Activated CD8-positive, alpha-beta memory T cell treated with anti-CD3 and anti-CD28 coated beads, Interleukin-2, amount 50 U/mL, for 24 hours (primary cell): ENCODE results near the gene RIMBP2.
A peak's percentile ranks its signal among the peaks of the same experiment; 100 is the strongest.
"Not testable (repeated sequence)": the region's sequence is repeated elsewhere in the genome, so short reads cannot be mapped to it uniquely, and the experiment has no call there.

Experiments
- DNase-seq: peaks from one replicate; pipeline ENCODE4 v3.0.0-alpha.2; 2020; ENCODE audit errors: extremely low read depth

RIMBP2 gene, protein sequence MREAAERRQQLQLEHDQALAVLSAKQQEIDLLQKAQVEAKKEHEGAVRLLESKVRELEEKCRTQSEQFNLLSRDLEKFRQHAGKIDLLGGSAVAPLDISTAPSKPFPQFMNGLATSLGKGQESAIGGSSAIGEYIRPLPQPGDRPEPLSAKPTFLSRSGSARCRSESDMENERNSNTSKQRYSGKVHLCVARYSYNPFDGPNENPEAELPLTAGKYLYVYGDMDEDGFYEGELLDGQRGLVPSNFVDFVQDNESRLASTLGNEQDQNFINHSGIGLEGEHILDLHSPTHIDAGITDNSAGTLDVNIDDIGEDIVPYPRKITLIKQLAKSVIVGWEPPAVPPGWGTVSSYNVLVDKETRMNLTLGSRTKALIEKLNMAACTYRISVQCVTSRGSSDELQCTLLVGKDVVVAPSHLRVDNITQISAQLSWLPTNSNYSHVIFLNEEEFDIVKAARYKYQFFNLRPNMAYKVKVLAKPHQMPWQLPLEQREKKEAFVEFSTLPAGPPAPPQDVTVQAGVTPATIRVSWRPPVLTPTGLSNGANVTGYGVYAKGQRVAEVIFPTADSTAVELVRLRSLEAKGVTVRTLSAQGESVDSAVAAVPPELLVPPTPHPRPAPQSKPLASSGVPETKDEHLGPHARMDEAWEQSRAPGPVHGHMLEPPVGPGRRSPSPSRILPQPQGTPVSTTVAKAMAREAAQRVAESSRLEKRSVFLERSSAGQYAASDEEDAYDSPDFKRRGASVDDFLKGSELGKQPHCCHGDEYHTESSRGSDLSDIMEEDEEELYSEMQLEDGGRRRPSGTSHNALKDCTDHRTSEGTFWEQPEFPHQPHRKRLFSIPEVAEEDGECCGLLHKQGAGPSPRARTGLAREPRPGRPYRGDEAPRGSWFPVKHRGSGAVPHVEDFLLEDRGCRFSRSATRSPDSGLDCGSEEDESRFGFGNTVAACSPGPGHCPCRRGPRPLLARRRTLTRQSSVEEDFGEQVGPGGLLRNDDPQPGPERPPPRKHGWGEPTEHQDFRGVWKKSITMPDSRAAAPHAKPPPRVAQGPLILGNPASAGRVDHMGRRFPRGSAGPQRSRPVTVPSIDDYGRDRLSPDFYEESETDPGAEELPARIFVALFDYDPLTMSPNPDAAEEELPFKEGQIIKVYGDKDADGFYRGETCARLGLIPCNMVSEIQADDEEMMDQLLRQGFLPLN (N-terminal part only)

DNA sequence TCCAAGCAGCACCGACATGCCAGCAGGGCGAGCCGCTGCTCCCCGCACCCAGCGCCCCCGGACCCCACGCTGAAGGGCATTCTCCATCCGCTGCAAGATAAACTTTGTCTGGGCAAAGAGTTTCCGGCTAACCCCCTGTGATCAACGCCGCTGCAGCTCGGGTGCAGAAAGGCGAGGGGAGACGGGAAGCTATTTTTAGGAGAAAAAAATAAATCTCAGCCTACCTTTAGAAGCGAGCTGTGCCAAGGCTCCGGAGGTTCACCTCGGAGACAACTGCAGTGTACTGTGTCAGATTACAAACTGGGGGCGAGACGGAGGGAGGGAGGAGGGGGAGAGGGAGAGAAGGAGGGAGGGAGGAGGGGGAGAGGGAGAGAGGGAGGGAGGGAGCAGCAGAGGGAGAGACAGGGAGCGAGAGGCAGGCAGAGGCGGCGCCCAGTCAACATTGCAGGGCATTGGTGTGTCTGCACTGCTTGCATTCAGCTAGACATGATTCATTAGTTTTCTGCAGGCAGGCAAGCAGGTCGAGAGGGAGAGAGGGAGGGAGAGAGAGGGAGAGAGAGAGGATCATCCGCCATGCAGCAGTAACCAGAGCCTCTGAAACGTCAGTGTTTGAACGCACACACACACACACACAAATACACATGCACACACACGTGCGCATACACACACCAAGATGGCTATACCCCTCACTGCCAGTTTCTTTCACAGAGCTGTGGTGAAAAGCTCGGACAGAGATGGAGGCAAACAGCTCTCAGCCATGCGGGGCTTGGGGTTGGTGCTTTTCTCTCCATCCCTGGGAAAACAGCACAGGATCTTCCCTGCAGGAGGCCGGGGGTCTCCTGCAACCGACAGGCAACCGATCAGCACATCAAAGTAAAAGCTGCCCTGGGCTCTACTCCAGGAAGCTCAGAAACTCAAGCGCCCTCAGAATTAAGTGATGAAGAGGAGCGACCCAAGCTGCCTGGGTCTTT, at the start of gene RIMBP2:
Gene RIMBP2, minus strand, starts transcription at position 302 of the 971 bp plus-strand sequence. CDS start 237,286 bp downstream, outside the sequence.
- no peak for DNase-seq

DNA sequence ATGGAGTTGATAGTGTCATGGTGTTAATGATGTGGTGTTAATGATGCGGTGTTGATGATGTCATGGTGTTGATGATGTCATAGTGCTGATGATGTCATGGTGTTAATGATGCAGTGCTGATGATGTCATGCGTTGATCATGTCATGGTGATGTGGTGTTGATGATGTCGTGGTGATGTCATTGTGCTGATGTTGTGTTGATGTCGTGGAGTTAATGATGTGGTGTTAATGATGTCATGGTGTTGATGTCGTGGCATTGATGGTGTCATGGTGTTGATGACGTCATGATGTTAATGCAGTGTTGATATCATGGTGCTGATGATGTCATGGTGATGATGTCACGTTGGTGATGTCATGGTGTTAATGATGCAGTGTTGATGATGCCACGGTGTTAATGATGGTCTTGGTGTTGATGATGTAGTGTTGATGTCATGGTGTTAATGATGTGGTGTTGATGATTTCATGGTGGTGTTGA, 49.1 kb upstream of the RIMBP2 start:
- no peak for DNase-seq

DNA sequence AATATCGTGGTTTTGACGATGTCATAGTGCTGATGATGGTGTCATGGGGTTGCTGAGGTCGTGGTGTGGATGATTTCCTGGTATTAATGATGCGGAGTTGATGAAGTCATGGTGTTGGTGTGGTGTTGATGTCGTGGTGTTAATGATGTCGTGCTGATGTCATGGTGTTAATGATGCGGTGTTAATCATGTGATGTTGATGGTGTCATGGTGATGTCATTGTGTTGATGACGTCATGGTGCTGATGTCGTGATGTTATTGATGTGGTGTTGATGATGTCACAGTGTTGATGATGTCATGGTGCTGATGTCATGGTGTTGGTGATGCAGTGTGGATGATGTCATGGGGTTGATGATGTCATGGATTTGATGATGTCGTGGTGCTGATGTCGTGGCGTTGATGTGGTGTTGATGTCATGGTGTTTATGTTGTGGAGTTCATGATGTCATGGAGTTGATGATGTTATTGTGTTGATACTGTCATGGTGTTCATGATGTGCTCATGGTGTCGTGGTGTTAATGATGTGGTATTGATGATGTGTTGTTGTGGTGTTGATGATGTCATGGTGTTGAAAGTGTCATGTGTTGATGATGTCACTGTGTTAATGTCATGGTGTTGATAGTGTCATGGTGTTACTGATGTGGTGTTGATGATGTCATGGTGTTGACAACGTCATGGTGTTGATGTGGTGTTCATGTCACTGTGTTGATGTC, 48.5 kb upstream of the RIMBP2 start:
- no peak for DNase-seq

DNA sequence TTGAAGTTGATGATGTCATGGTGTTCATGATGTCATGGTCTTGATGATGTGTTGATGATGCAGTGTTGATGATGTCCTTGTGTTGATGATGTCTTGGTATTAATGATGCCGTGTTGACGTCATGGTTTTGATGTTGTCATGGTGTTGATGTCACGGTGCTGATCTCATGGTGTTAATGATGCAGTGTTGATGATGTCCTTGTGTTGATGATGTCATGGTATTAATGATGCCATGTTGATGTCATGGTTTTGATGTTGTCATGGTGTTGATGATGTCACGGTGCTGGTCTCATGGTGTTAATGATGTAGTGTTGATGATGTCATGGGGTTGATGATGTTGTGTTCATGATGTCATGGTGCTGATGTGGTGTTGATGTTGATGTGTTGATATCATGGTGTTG, 48.0 kb upstream of the RIMBP2 start:
- no peak for DNase-seq

DNA sequence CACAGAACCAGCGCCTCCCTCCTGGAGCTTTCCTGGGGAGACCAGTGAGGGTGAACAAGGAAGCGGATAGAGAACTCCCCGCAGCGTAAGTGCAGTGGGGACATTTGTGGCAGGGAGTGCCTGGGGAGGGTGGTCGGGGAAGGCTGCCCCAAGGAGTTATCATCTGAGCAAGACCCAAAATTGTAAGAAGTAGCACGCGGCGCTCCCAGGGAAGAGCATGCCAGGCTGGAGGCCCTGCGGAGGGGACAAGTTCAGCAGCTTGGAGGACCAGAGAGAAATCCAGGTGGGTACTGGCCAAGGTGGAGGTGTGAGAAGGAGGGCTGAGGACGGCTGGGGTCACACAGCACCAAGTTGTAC, 46.2 kb upstream of the RIMBP2 start:
- no peak for DNase-seq

DNA sequence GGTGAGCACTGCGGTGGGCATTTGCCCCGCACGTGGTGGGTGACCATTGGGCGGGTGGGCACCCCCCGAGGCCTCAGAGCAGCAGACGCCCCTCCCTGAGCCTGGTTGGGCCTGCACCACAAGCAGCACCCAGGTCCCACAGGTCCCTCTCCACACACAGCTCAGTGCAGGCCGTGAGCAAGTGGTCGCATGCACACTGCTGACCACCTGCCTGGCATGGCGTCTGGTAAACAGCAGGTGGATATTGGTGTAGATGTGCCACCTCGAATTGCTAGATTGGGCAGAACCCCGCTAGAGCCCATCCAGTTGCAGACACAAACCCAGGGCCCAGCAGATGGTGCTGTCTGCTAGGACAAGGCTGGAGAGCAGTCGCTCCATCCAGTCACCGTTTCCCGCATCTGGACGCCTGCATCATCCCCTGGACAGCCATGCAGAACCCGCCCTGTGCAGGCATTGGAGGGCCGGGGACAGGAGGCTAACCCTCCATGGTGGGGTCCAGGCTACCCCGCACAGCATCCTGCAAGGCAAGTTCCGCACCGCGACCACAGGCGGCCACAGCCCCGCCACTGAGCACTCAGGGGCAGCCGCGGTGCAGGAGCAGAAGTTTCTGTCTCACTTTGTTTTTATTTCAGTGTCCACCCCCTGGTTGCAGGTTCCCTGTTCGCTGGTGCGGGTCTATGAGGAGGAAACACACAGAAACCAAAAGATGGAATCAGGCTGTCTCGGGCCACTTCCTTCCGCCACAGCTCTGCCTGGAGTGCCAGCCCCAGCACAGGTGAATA, 45.6 kb upstream of the RIMBP2 start:
- DNase-seq = peak; percentile 33

DNA sequence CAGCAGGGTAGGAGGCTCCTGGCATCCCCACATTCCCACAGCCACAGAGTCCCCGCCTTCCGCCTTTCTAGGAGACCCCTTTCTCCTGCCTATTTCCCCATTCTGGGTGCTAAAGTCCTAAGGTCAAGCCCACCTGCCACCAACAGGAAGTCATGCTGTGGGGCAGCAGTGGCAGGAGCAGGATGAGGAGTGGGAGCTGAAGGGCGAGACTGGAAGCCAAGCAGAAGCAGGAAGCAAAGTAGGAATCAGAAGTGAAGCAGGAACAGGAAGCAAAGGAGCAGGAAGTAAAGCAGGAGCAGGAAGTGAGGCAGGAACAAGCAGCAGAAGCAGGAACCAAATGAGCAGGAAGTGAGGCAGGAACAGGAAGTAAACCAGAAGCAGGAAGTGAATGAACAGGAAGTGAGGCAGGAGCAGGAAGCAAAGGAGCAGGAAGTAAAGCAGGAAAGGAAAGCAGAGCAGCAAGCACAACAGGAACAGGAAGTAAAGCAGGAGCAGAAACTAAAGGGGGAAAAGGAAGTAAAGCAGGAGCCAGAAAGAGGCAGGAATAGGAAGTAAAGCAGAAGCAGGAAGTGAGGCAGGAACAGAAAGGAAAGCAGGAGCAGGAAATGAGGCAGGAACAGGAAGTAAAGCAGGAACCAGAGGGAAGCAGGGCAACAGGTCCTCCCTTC, 38.3 kb upstream of the RIMBP2 start:
- no peak for DNase-seq

DNA sequence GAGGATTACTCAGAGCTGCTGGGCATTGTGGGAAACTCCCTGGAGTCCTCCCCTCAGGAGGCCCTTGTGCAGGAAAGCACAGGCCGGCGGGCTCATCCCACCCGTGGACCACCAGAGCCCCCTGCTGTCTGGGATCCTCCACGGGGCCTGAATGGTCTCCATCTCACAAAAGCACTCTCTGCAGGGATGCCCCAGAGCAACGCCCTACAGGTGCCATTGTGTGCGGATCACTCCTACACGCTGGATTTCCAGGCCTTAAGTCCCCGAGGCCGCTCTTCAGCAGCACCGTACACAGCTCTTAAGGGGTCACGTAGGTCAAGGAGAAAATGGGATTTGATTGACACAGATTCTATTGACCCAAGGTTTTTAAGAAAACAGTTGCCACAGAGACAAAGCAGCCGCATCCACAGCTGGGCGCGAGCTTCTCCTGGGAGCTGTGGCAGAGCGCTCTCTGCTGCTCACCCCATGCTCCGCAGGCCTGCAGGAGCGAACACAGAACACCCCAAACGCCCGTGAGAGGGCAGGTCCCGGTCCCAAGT, 36.7 kb upstream of the RIMBP2 start:
- DNase-seq = no peak

DNA sequence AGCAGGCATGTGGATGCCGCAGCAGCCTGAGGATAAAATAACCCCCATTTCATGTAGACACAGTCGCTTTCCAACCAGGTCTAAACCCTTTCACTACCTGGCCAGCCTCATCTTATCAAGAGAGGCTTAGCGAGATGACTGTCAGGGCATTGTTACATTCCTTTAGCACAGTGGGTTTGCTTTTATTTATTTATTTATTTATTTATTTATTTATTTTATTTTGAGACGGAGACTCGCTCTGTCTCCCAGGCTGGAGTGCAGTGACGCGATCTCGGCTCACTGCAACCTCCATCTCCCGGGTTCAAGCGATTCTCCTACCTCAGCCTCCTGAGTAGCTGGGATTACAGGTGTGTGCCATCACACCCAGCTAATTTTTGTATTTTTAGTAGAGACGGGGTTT, 35.9 kb upstream of the RIMBP2 start:
- DNase-seq = not testable (repeated sequence)

DNA sequence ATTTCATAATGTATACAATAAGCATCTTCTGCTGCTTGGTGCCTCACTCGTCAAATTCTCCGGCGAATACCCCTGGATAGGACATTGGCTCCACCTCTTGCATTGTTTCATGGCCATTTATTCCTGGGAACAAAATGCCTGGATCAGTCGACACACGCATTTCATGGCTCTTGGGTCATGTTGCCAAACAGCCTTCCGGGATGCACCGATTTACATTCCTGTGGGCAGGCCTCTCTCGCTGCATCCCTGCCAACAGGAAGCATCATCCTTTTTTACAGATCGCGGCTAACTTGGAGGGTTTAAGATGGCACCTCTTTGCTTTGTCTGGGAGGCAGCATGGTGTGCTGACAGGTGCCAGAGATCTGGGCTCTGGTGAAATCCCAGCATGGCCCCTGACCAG, 32.7 kb upstream of the RIMBP2 start:
- DNase-seq = no peak

DNA sequence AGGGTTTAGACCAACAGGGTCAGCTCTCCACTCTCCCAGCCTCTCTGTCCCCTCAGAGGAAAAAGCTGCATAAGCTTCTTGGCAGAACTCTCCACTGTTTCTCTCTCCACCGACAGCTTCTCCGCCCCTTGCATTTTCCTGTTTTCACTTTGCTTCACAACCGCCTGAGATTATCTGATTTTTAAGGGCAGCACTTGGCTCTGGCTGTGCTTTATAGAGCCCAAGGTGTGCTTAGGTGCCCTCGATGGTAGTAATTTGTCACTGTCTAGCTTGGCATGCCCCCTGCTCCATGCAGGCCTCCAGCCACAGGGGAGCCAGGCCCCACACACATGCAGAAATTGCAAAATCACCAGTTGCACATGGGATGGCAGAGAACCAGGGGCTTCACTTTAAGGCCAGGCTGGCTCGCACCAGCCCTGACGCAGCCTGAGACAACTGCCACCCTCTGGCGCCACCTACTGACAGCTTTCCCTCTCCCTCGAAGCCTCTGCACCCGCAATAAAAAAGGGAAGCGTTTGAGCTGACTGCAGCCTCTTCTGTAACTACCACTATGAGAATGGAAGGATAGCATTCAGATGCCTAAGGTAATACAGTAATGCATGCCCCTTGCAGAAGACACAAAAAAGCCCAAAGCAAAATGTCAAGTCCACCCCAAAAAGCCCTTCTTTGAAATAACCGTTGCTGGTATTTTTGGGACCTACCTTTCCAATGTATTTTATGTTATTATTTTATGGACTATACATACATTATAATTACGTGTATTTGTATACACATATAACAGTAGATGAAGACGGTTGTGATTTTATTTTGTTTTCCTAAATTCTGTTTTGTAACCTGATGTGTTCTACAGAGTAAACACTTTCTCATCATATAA, 32.0 kb upstream of the RIMBP2 start:
- peak; percentile 46 for DNase-seq

DNA sequence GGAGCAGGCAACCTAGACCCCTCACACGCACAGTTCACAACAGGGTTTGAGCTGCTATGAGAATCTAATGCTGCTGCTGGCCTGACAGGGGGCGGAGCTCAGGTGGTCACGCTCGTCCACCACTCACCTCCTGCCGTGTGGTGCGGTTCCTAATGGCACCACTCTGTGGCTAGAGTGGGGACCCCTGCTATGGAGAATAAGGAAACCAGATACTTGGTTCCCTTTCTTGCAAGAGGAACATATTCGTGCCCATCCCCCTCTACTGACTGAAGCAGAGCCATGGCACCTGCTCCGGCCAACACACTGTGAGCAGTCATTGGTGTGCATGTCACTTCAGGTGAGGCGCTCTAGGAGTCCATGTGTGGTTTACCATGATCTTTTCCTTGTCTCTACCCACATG, 30.4 kb upstream of the RIMBP2 start:
- no peak for DNase-seq

DNA sequence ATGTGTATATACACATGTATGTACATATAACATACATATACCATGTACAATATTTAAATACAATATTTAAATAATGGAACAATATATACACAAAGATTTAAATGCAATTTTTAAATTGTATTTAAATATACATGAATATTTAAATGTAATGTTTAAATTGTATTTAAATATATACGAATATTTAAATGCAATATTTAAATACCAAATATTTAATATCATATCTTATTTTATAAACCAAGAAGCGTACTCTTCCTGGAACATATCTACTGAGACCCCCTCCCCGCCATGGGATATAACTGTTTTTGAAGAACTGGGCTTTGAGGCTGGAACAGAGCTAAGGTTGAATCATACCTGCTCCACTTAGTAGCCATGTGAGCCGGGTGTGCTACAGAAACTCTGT, 29.8 kb upstream of the RIMBP2 start:
- DNase-seq = no peak

DNA sequence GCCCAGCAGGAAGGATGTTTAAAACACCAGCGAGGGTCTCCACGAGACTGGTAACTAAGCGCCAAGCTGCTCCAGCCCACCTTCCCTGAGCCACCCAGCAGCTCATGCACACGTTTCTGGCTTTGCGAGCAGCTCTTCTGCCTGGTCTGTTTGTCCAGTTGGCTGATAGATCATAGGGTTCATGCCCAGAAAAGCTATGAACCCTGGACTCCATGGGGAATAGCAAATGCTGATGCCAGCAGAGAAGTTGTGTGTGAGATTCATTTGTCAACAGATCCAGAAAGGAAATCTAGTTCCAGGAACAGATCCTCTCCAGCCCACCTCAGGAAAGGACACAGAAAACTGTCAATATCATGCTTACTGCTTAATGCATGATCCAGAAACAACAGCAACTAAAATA, 28.2 kb upstream of the RIMBP2 start:
- DNase-seq = no peak

DNA sequence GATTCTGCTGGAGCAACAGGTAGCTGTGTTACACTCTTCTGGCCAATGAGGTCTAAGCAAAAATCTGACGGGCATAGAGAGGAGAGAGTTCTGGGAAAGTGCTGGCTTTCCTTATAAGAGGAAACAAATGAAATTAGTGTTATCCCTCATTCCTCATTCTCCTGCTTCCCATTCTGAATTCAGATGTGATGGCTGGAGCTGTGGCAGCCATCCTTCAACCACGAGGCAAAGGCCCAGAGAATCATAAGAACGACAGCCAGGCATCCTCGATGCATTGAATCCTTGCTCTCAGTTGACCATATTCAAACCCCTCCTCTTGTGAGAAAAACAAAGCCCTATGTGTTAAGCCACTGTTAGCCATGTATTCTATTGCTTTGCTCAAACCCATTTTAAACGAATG, 27.5 kb upstream of the RIMBP2 start:
- no peak for DNase-seq

DNA sequence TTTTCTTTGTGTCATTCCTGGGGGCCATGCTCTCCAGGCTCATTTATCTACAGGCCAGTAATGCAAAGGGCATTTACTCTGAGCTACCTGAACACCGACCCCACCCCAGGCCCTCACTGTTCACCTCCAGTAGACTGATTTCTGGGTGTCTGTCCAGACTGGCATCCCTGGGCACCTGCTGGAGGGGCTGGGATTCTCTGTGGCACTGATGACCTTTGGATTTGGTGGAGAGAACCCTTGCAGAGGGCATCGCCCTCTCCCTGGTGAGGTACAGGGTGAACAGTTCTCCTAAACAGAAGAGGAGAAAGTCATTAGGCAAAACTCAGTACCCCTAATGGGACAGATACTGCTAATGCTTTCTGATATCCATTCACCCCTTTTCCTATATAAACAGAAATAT, 27.1 kb upstream of the RIMBP2 start:
- DNase-seq = no peak

DNA sequence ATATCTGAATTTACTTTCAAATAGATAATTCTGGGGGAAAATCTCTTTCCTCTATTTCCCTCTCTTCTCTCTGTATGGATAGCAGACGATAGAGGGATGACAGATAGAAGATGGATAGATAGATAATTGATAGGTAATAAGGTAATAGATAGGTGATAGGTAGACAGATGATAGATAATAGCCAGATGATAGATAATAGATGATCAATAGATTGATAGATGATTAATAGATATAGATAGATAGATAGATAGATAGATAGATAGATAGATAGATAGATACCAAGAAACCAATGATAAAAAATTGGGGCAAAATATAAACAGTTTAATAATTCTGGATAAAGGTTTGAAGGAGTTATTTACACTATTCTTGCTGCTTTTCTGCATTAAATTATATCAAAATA, 26.6 kb upstream of the RIMBP2 start:
- no peak for DNase-seq

DNA sequence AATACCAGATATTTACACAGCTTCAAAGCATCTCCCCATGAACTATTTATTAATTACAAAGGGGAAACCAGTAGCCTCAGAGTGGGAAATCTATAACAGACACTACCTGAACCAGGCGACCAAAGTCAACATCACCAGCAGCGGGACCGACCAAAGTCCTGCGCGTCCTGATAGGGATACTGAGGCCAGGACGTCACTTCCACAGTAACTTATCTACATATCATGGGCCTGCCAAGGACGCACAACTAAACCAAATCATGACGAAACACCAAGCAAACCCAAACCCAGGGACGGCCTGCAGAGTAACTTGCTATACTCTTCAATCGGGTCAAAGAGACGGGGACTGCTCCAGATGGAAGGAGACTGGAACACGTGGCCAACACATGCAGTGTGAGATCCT, 26.0 kb upstream of the RIMBP2 start:
- DNase-seq = no peak
